ENCODE results near the gene ATRN. TPM values are rescaled to one million over a fixed set of nuclear protein-coding genes. Genes with fewer than 3 reads are reported as not detected.
A peak's percentile ranks its signal among the peaks of the same experiment; 100 is the strongest.

ATRN gene
- total RNA-seq, 1 experiment from 2014 or later = 26.1 TPM

- no peaks in the 10 kb centered on the region for H3K9me2 ChIP-seq (replicated peaks; ENCODE audit: low read length)
- TF ChIP-seq CTCF (conservative IDR thresholded peaks at IDR 0.05; ENCODE audit: low read depth, low read length) = no peak
- TF ChIP-seq EZH2 (IDR thresholded peaks at IDR 0.05; ENCODE audit: low read length, unreplicated experiment) = no peak
- no peak for TF ChIP-seq EZH2phosphoT487 (IDR thresholded peaks at IDR 0.05; ENCODE audit: borderline replicate concordance, low read length)
- no peaks in the 10 kb centered on the region for H3K9me3 ChIP-seq (ENCODE audit: low read length)
- peaks cover 11% of the 10 kb centered on the region for H3K4me1 ChIP-seq (ENCODE audit: insufficient read depth, low read length)
- POLR2A ChIA-PET (ENCODE audit: unreplicated experiment) = no interaction called here
- H4K20me1 ChIP-seq (ENCODE audit: low read length) = 0 out of 2 replicates have a peak, but pooled peaks cover 4% of the 10 kb centered on the region
- no peaks in the 10 kb centered on the region for H3K79me2 ChIP-seq (ENCODE audit: low read length)
- no peak overlapping the region for H3K4me2 ChIP-seq (ENCODE audit: low read length)
- no TSS peak for BruUV-seq (replicated peaks)
- no peaks in the 10 kb centered on the region for H3F3A ChIP-seq (ENCODE audit: low read length, unreplicated experiment)
- DNase-seq = no peak
- no peak overlapping the region for H3K9ac ChIP-seq (ENCODE audit: low read length)
- no peak for ATAC-seq
- CTCF ChIA-PET = no interaction called here
- H3K36me3 ChIP-seq (ENCODE audit: low read depth, low read length) = 0 out of 2 replicates have a peak, but pooled peaks cover 3% of the 10 kb centered on the region
- intact Hi-C loops (cut with micrococcal nuclease) = no loop called here
- H3K27ac ChIP-seq (ENCODE audit: low read length) = no peak overlapping the region
- no peak overlapping the region for H2AFZ ChIP-seq (ENCODE audit: low read length)
- H3K27me3 ChIP-seq (ENCODE audit: low read length) = no peaks in the 10 kb centered on the region
- H3K4me3 ChIP-seq (ENCODE audit: low read length) = no peak overlapping the region
Measured at GRCh38 chr20:3539311-3540107, 68.7 kb downstream of the ATRN start.

DNA sequence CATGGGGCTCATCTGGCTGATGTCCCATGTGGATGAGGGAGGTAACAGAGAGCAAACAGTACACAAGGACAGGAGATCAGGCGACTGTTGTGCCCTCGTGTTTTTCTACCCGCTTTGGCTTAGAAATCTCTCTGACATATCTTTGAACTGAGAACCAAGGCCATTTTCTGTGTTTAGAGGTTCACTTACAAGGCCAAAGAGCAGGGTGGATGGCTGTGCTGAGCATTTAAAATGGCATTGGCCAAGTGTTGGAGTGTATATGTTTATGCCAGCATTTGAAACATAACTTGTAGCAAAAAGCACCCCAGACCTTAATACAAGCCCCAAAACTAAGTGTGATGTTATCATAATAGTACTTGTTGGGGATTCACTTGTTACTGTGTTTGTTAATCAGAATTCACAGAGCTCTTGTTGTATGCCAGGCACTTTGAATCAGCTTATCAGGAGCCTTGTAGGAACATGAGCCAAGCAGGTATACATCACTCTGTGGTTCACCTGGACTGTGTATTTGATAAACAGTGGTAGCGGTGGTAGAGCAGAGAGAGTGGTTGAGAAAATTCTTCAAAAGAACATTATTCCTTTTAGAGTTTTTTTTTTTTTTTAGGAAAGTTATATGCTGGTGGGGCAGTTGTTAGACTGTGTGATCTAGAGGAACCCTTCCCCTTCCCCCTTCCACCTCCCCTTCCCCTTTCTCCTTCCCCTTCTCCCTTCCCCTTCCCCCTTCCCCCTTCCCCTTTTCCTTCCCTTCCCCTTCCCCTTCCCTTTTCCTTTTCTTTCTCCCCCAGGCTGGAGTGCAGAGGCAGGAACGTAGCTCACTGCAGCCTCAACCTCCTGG is 71.3 kb downstream of the ATRN start:
- Histone ChIP-seq H3K9me3 (ENCODE audit: low read length) (no peaks in the 10 kb centered on the region), H3K27me3 (ENCODE audit: low read length) (no peaks in the 10 kb centered on the region), H3K9me2 (replicated peaks; ENCODE audit: low read length) (no peaks in the 10 kb centered on the region), H2AFZ (ENCODE audit: low read length) (no peak overlapping the region), H3K36me3 (ENCODE audit: low read depth, low read length) (peaks cover 7% of the 10 kb centered on the region; the same call in 1 of the 2 replicates), H3K4me1 (ENCODE audit: insufficient read depth, low read length) (peaks cover 11% of the 10 kb centered on the region), H3K4me2 (ENCODE audit: low read length) (no peak overlapping the region), H4K20me1 (ENCODE audit: low read length) (0 out of 2 replicates have a peak, but pooled peaks cover 4% of the 10 kb centered on the region), H3K9ac (ENCODE audit: low read length) (no peak overlapping the region), H3F3A (ENCODE audit: low read length, unreplicated experiment) (no peaks in the 10 kb centered on the region), H3K4me3 (ENCODE audit: low read length) (no peak overlapping the region), H3K27ac (ENCODE audit: low read length) (no peak overlapping the region), H3K79me2 (ENCODE audit: low read length) (no peaks in the 10 kb centered on the region)
- ChIA-PET CTCF (interaction anchor here (0.6 kb wide), 1 partner anchor 20 kb away, joined by 3 read pairs; no protein-coding TSS in a partner anchor), POLR2A (ENCODE audit: unreplicated experiment) (no interaction called here)
- ATAC-seq (no peak), DNase-seq (no peak)
- intact Hi-C loops (cut with micrococcal nuclease) = no loop called here
- no TSS peak for BruUV-seq (replicated peaks)
- no peak for TF ChIP-seq EZH2phosphoT487 (IDR thresholded peaks at IDR 0.05; ENCODE audit: borderline replicate concordance, low read length)
- no peak for TF ChIP-seq EZH2 (IDR thresholded peaks at IDR 0.05; ENCODE audit: low read length, unreplicated experiment)

DNA sequence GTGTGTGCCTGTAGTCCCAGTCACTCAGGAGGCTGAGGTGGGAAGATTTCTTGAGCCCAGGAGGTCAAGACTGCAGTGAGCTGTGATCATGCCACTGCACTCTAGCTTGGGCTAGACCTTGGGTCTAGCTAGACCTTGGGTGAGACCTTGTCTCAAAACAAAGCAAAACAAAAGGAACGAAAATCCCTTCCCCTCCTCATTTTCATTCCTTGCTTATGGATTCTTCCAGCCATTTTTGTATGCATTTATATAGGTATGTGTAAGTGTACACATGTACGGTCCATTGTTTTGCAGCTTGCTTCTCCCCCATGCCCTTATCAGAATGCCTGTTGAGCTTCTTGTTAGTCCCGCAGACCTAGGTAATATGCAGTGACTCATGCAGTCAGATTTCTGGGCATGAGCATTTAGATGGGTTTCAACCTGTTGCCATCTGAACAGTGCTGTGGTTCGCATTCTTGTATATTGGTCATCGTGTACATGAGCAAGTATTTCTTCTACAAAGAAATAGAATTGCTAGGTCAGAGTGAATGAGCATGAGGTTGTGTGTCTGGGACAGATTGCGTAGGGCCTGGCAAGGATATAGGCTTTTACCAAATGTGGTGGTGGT is 73.2 kb downstream of the ATRN start:
- Histone ChIP-seq H3K27me3 (ENCODE audit: low read length) (no peaks in the 10 kb centered on the region), H3K9me3 (ENCODE audit: low read length) (no peaks in the 10 kb centered on the region), H3K4me1 (ENCODE audit: insufficient read depth, low read length) (peaks cover 11% of the 10 kb centered on the region), H2AFZ (ENCODE audit: low read length) (no peak overlapping the region), H3K4me3 (ENCODE audit: low read length) (no peak overlapping the region), H3K27ac (ENCODE audit: low read length) (no peak overlapping the region), H3K9me2 (replicated peaks; ENCODE audit: low read length) (no peaks in the 10 kb centered on the region), H3K36me3 (ENCODE audit: low read depth, low read length) (peaks cover 10% of the 10 kb centered on the region; the same call in 1 of the 2 replicates), H3K4me2 (ENCODE audit: low read length) (no peak overlapping the region), H4K20me1 (ENCODE audit: low read length) (0 out of 2 replicates have a peak, but pooled peaks cover 4% of the 10 kb centered on the region), H3K79me2 (ENCODE audit: low read length) (no peaks in the 10 kb centered on the region), H3K9ac (ENCODE audit: low read length) (no peak overlapping the region), H3F3A (ENCODE audit: low read length, unreplicated experiment) (no peaks in the 10 kb centered on the region)
- POLR2A ChIA-PET (ENCODE audit: unreplicated experiment) = no interaction called here
- BruUV-seq (replicated peaks) = no TSS peak
- intact Hi-C loops (cut with micrococcal nuclease) = no loop called here
- CTCF ChIA-PET = no interaction called here
- ATAC-seq = no peak
- peak; percentile 73 for DNase-seq
- no peak for TF ChIP-seq EZH2phosphoT487 (IDR thresholded peaks at IDR 0.05; ENCODE audit: borderline replicate concordance, low read length)
- no peak for TF ChIP-seq EZH2 (IDR thresholded peaks at IDR 0.05; ENCODE audit: low read length, unreplicated experiment)
- TF ChIP-seq CTCF (conservative IDR thresholded peaks at IDR 0.05; ENCODE audit: low read depth, low read length) = no peak

Data from PC-3 (cell line).